ENCODE results near the gene HPSE.
"Not testable (repeated sequence)": the region's sequence is repeated elsewhere in the genome, so short reads cannot be mapped to it uniquely, and the experiment has no call there.

The HPSE gene

GRCh38 chr4:83326546-83326945 lies 8.1 kb downstream of the HPSE start:
- Histone ChIP-seq H3K4me3 (ENCODE audit: low read depth, low read length, poor library complexity, severe bottlenecking) (no peak overlapping the region), H2AFZ (ENCODE audit: low read length) (no peak overlapping the region), H3K27ac (ENCODE audit: low read depth, low read length, poor library complexity, severe bottlenecking) (no peak overlapping the region), H3K4me1 (ENCODE audit: insufficient read depth, low read length, severe bottlenecking) (no peaks in the 10 kb centered on the region), H3F3A (ENCODE audit: insufficient read depth, low read length) (no peaks in the 10 kb centered on the region), H3K27me3 (ENCODE audit: insufficient read depth, low read length) (0 out of 2 replicates have a peak, but pooled peaks cover 3% of the 10 kb centered on the region), H3K36me3 (ENCODE audit: insufficient read depth, low read length) (no peaks in the 10 kb centered on the region), H4K20me1 (ENCODE audit: insufficient read depth, low read length) (no peaks in the 10 kb centered on the region), H3K9me3 (ENCODE audit: low read length) (no peaks in the 10 kb centered on the region), H3K9ac (ENCODE audit: low read length) (no peak overlapping the region), H3K79me2 (ENCODE audit: insufficient read depth, low read length) (no peaks in the 10 kb centered on the region), H3K9me2 (ENCODE audit: low read depth, low read length) (no peaks in the 10 kb centered on the region), H3K4me2 (ENCODE audit: low read length) (no peak overlapping the region)
- TF ChIP-seq CTCF (IDR thresholded peaks at IDR 0.05; ENCODE audit: low read length) (no peak), EZH2 (IDR thresholded peaks at IDR 0.05; ENCODE audit: borderline replicate concordance, low read length) (no peak)

DNA sequence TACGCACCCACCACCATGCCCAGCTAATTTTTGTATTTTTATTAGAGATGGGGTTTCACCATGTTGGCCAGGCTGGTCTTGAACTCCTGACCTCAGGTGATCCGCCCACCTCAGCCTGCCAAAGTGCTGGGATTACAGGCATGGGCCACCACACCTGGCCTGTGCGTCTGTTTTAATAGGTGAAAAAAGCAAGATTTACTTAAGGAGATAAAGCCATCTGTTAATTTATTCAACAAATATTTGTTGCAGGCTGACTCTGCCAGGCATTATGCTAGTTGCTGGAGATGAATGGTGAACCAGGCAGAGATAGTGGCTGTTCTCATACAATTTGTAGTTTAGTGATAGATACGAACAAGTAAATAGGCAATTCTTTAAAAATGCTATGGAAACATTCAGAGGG lies 9.3 kb downstream of the HPSE start:
- H3K27ac ChIP-seq (ENCODE audit: low read depth, low read length, poor library complexity, severe bottlenecking); H3F3A ChIP-seq (ENCODE audit: insufficient read depth, low read length); H3K36me3 ChIP-seq (ENCODE audit: insufficient read depth, low read length); H3K9ac ChIP-seq (ENCODE audit: low read length); H3K9me2 ChIP-seq (ENCODE audit: low read depth, low read length); H3K4me2 ChIP-seq (ENCODE audit: low read length); H2AFZ ChIP-seq (ENCODE audit: low read length); H3K4me1 ChIP-seq (ENCODE audit: insufficient read depth, low read length, severe bottlenecking); H4K20me1 ChIP-seq (ENCODE audit: insufficient read depth, low read length); H3K4me3 ChIP-seq (ENCODE audit: low read depth, low read length, poor library complexity, severe bottlenecking); H3K27me3 ChIP-seq (ENCODE audit: insufficient read depth, low read length); H3K9me3 ChIP-seq (ENCODE audit: low read length); H3K79me2 ChIP-seq (ENCODE audit: insufficient read depth, low read length): not testable (repeated sequence)

GRCh38 chr4:83323136-83323535 lies 11.5 kb downstream of the HPSE start:
- no peaks in the 10 kb centered on the region for H4K20me1 ChIP-seq (ENCODE audit: insufficient read depth, low read length)
- H3K27ac ChIP-seq (ENCODE audit: low read depth, low read length, poor library complexity, severe bottlenecking): no peak overlapping the region
- no peak overlapping the region for H3K9ac ChIP-seq (ENCODE audit: low read length)
- no peaks in the 10 kb centered on the region for H3F3A ChIP-seq (ENCODE audit: insufficient read depth, low read length)
- H3K36me3 ChIP-seq (ENCODE audit: insufficient read depth, low read length): no peaks in the 10 kb centered on the region
- no peaks in the 10 kb centered on the region for H3K9me3 ChIP-seq (ENCODE audit: low read length)
- H3K4me1 ChIP-seq (ENCODE audit: insufficient read depth, low read length, severe bottlenecking): no peaks in the 10 kb centered on the region
- H2AFZ ChIP-seq (ENCODE audit: low read length): no peak overlapping the region
- H3K27me3 ChIP-seq (ENCODE audit: insufficient read depth, low read length): 0 out of 2 replicates have a peak, but pooled peaks cover 3% of the 10 kb centered on the region
- no peak for TF ChIP-seq EZH2 (IDR thresholded peaks at IDR 0.05; ENCODE audit: borderline replicate concordance, low read length)
- TF ChIP-seq CTCF (IDR thresholded peaks at IDR 0.05; ENCODE audit: low read length): no peak
- no peaks in the 10 kb centered on the region for H3K79me2 ChIP-seq (ENCODE audit: insufficient read depth, low read length)
- no peaks in the 10 kb centered on the region for H3K9me2 ChIP-seq (ENCODE audit: low read depth, low read length)
- no peak overlapping the region for H3K4me3 ChIP-seq (ENCODE audit: low read depth, low read length, poor library complexity, severe bottlenecking)
- no peak overlapping the region for H3K4me2 ChIP-seq (ENCODE audit: low read length)

DNA sequence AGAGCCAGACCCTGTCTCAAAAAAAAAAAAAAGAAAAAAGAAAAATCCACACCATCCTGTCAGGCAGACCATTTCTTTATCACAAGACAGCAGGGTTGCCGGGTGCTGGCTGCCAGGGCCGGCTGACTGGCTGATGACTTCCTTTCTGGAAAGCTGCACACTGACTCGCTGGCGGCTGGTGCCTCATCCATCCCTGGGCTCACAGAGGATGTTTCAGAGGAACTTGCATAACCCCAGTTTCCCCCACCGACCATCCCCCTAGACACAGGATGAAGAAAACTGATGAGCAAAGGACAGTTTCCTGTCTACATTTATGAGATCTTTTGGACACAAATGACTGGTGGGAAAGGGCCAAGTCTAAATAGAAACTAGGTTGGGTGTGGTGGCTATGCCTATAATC lies 14.1 kb downstream of the HPSE start:
- TF ChIP-seq EZH2 (IDR thresholded peaks at IDR 0.05; ENCODE audit: borderline replicate concordance, low read length) (no peak), CTCF (IDR thresholded peaks at IDR 0.05; ENCODE audit: low read length) (no peak)
- no peaks in the 10 kb centered on the region for H3K27me3 ChIP-seq (ENCODE audit: insufficient read depth, low read length)
- H3K4me2 ChIP-seq (ENCODE audit: low read length): no peak overlapping the region
- H3K4me3 ChIP-seq (ENCODE audit: low read depth, low read length, poor library complexity, severe bottlenecking): no peak overlapping the region
- no peaks in the 10 kb centered on the region for H3K79me2 ChIP-seq (ENCODE audit: insufficient read depth, low read length)
- no peaks in the 10 kb centered on the region for H3K4me1 ChIP-seq (ENCODE audit: insufficient read depth, low read length, severe bottlenecking)
- no peaks in the 10 kb centered on the region for H3K36me3 ChIP-seq (ENCODE audit: insufficient read depth, low read length)
- no peak overlapping the region for H2AFZ ChIP-seq (ENCODE audit: low read length)
- no peaks in the 10 kb centered on the region for H3K9me3 ChIP-seq (ENCODE audit: low read length)
- no peaks in the 10 kb centered on the region for H4K20me1 ChIP-seq (ENCODE audit: insufficient read depth, low read length)
- no peaks in the 10 kb centered on the region for H3K9me2 ChIP-seq (ENCODE audit: low read depth, low read length)
- no peak overlapping the region for H3K9ac ChIP-seq (ENCODE audit: low read length)
- H3K27ac ChIP-seq (ENCODE audit: low read depth, low read length, poor library complexity, severe bottlenecking): no peak overlapping the region
- H3F3A ChIP-seq (ENCODE audit: insufficient read depth, low read length): no peaks in the 10 kb centered on the region
